HG03095 (cell line): Measurements from ENCODE around the gene CFAP68.
"Not testable (repeated sequence)": the region's sequence is repeated elsewhere in the genome, so short reads cannot be mapped to it uniquely, and the experiment has no call there.

ENCODE experiments used
- ATAC-seq: cut with Tn5 transposase; IDR thresholded peaks from one replicate; pipeline ENCODE4 v1.9.1; 2021; ENCODE audit warnings: moderate library complexity; ENCODE audit not compliant: unreplicated experiment

CFAP68 gene

DNA sequence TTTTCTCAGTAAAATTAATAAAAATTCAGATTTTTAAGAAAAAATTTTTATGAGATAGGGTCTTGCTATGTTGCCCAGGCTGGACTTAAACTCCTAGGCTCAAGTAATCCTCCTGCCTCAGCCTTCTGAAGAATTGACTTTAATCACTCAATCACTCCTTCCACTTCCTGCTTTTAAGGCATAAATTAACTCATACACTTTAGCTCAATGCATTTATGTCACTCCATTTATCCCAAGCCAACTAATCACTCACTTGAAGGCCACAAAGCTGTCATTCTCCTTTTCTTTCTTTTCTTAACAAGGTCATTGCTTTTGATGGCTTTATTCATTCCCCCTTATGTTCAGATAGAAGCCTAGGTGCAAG is 8.8 kb upstream of the CFAP68 start:
- no peak for ATAC-seq

- ATAC-seq, result peak; percentile 87
Observed at GRCh38 chr11:111870886-111871692, 8.3 kb upstream of the CFAP68 start, which contains the start of gene ALG9. Gene ALG9, minus strand, starts transcription at chr11:111871581. Its CDS starts 99 bp downstream, at chr11:111871482.

DNA sequence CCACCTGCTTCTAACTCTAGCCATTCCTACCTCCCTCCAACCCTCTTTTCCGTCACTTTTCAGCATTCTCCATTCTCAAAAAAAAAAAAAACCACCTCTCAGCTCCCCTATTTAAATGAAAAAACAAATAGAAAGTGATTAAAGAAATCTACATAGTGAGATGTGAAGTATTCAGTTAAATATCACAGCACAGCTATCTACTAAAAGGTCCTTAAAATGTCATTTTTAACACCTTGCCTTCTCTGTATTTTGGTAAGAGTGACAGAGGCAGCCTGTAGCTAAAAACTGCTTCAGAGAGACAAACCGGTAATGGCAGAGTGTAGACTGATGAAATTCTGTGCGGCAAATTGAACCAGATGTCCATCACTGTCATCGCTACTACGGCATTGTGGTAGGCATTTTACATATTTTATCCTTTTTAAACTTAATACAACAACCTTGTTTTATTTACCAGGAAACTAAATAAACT is 7.6 kb upstream of the CFAP68 start:
- ATAC-seq, result no peak

GRCh38 chr11:111878385-111878848 is 924 bp upstream of the CFAP68 start:
- ATAC-seq, result peak; percentile 2

- ATAC-seq, result no peak
Observed at GRCh38 chr11:111879637-111879960, 258 bp downstream of the CFAP68 start.

DNA sequence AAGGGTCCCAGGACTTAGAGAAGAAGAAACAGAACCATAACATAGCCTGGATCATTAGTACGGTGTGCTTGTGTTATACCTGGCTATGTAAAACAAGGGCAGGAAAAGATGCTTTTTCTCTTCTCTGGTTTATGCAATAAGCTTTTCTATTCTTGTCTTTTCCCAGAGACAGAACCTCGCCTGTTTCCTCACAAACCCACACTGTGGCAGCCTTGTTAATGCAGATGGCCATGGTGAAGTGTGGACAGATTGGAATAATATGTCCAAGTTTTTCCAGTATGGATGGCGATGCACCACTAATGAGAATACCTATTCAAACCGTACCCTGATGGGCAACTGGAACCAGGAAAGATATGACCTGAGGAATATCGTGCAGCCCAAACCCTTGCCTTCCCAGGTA is 2.9 kb downstream of the CFAP68 start:
- no peak for ATAC-seq

DNA sequence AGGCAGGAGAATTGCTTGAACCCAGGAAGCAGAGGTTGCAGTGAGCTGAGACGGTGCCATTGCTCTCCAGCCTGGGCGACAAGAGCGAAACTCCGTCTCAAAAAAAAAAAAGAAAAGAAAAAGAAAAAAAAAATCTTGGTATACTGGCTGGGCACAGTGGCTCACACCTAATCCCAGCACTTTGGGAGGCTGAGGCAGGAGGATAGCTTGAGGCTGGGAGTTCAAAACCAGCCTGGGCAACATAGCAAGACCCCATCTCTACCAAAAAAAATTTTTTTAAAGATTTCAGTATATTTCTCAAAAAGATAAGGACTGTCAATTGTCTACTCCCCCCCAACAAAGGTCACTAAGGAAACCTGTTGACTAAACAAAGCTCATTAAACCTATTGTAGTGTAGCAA is 5.7 kb downstream of the CFAP68 start:
- not testable (repeated sequence) for ATAC-seq

DNA sequence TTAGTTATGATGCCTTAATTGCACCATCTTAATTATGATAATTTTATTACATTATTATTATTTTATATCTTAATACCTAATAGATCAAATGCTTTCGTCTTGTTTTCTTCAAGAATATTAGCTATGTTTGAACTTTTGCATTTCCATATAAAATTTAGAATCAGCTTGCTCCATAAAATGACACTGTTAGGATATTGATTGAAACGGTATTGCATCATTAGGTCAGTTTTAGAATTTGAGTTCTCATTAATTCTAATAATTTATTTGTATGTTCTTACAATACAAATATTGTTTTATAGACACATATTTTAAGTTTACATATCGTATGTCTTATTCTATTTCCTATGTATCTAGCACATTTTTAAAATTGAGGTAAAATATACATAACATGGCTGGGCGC is 6.7 kb downstream of the CFAP68 start:
- ATAC-seq, result no peak

DNA sequence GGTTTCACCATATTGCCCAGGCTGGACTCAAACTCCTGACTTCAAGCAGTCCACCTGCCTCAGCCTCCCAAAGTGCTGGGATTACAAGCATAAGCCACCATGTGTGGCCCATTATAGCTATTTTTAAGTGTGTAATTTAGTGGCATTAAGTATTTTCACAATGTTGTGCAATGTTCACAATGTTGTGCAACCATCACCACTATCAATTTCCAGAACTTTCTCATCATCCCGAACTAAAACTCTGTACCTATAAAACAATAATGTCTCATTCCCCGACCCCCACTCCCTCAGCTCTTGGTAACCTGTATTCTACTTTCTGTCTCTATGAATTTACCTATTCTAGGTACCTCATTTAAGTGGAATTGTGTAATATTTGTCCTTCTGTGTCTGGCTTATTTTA is 7.5 kb downstream of the CFAP68 start:
- ATAC-seq, result no peak

GRCh38 chr11:111905411-111905810 is 26.1 kb downstream of the CFAP68 start:
- ATAC-seq, result no peak

- no peak for ATAC-seq
Observed at GRCh38 chr11:111906680-111907079, 27.3 kb downstream of the CFAP68 start.

GRCh38 chr11:111908639-111909305 is 29.4 kb downstream of the CFAP68 start:
- no peak for ATAC-seq

GRCh38 chr11:111909378-111909777 is 30.0 kb downstream of the CFAP68 start:
- no peak for ATAC-seq

DNA sequence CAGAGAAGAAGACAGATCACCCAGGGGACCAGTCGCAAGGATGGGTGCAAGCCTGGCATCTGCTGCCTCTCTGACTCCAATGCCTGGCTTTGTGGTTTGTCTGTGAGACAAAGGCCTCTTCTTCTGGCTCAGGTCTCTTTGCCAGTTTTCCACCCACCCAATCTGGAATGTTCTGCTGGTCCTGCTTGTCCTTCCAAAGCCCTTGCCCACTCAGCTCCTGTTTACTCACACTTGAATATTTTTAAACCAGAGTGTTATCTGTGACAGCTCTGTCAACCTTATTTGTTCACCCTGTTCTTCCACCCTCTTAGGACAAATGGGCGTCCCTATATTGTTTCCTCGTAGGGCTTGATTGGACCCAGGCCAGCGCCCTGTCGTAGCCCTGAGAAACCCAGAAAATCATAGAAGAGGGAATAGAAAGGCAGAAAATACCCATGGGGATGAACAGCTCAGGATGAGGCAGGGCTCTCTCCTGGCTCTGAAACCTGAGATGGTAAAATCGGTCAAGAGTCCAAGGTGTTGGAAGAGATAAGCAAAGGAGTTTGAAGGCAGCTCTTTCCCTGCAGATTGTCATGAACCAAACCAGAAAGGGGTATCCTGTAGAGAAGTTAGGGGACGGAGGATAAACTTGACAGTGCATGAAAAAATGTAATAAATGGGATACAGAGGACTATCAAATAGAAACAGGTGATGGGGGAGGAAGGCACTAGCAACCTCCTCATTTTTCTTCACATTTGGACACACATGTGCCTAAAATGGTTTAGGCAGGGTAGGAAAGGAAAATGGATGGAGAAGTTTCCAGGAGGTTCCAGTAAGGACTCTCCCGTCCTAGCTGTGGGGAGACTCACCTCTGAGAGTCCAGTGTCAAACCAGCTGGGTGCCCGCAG is 31.6 kb downstream of the CFAP68 start:
- ATAC-seq, result no peak

DNA sequence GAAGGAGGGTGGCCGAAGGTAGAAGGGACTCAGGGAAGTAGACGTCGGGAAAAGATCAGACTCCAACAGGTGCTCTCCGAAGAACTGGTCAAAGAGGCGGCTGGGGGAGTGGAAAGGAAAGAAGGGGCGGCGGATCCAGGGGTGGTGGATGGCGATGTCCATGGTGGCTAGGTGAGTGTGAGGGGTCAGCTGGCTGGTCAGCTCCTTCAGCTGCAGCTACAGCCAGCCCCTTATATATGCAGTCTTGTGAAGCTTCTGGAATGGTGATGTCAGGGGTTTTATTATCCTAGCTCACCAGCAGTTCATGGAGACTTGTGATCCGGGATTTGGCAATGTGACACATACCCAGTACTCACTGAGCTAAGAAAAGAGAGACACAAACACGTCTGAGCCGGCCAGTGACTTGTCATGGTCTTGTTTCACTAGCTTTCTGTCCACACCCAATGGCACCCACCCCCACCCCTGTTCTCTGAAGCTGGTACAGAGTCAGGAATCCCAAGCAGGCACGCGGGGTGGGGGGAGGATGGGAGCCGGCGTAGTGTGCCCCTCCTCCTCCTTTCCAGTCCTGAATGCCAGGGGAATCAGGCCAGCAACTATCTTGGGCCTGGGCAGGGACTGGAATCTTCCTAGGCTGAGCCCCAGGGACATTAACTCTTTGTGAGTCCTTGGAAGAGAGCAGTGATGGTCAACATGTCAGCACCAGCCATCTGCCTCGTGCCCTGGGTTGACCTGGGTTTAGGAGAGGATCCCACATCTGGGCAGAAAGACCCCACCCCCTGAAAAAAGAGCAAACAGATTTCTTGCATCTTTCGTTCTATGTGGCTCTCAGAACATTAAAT is 32.4 kb downstream of the CFAP68 start, which contains the start of gene CRYAB:
Gene CRYAB, minus strand, starts transcription at position 208 of the 839 bp plus-strand sequence. Its CDS starts 46 bp downstream, at position 162.
- ATAC-seq, result no peak

DNA sequence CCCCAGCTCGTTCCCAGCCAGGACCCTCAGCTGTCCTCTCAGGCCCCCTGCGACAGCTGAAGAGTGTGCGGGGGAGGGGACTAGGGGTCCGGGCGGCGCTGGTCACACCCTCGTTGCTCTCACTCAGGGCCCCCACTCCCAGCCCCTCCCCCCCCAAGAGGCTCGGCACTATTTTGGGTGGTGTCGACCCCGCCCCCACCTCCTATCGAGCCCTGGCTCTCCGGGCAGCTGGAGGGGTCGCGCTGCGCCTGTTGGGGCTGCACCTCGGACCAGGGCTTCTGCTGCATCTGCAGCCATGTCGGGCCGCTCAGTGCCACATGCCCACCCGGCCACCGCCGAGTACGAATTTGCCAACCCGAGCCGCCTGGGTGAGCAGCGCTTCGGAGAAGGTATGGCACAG is 33.2 kb downstream of the CFAP68 start, which contains the start of gene HSPB2:
Gene HSPB2, plus strand, starts transcription at position 200 of the 400 bp plus-strand sequence. Its CDS starts 96 bp downstream, at position 296.
- no peak for ATAC-seq

- no peak for ATAC-seq
Observed at GRCh38 chr11:111913031-111913861, 33.9 kb downstream of the CFAP68 start.

GRCh38 chr11:111913997-111914396 is 34.7 kb downstream of the CFAP68 start:
- no peak for ATAC-seq

GRCh38 chr11:111916768-111917167 is 37.4 kb downstream of the CFAP68 start:
- no peak for ATAC-seq
